Measurements from ENCODE around the gene TCEAL4.

DNA sequence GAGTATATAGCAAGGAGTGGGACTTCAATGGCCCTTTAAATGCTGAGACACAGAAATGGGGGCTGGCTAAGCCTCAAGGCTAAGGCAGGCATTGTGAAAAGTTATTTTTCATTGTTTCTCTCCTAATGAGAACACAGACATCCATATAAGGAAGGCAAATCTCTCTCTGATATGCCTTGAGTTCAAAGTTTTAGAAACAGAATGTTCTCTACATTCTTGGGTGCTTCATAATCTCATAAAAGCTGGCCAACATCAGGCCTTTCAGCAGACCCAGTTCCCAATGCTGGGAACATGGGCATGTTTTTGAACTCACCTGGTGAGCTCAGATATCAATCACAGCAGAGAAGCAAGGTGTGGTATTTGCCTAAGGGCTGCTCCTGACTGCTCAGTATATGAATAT lies 46.6 kb upstream of the TCEAL4 start:
- TF ChIP-seq, protein P1, sequence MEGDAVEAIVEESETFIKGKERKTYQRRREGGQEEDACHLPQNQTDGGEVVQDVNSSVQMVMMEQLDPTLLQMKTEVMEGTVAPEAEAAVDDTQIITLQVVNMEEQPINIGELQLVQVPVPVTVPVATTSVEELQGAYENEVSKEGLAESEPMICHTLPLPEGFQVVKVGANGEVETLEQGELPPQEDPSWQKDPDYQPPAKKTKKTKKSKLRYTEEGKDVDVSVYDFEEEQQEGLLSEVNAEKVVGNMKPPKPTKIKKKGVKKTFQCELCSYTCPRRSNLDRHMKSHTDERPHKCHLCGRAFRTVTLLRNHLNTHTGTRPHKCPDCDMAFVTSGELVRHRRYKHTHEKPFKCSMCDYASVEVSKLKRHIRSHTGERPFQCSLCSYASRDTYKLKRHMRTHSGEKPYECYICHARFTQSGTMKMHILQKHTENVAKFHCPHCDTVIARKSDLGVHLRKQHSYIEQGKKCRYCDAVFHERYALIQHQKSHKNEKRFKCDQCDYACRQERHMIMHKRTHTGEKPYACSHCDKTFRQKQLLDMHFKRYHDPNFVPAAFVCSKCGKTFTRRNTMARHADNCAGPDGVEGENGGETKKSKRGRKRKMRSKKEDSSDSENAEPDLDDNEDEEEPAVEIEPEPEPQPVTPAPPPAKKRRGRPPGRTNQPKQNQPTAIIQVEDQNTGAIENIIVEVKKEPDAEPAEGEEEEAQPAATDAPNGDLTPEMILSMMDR (IDR thresholded peaks at IDR 0.05; ENCODE audit: low read depth, low read length, poor library complexity, severe bottlenecking): no peak
- no peak for TF ChIP-seq EZH2phosphoT487 (IDR thresholded peaks at IDR 0.05; ENCODE audit: borderline replicate concordance, low read length)
